Measurements from ENCODE around the gene CELSR1.

GRCh38 chr22:46326066-46326680 is 211.2 kb downstream of the CELSR1 start:
- TF ChIP-seq CTCF (IDR thresholded peaks at IDR 0.05) = no peak
- TF ChIP-seq POLR2A (IDR thresholded peaks at IDR 0.05) = no peak

Measured in adrenal gland (tissue), 5 donors.